ENCODE measurements around the gene MOB2. TPM values are rescaled to one million over a fixed set of nuclear protein-coding genes. Genes with fewer than 3 reads are reported as not detected.

MOB2 gene
- polyA plus RNA-seq, 1 experiment, result 61.3 TPM

DNA sequence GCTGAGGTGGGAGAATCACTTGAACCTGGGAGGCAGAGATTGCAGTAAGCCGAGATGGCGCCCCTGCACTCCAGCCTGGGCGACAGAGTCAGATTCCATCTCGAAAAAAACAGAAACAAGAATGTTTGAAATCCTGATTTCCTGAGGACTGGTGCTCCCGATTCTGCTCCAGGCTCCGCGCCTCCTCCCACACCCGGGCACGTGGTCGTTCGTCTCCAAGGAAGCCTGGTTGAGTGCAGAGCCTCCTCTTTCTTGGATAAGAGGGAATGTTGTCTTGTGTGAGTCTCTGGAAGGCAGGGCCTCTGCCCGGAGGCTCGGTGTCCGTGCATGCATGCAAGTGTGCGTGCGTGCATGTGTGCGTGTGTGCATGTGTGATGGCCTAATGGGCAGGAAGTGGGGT lies 66.8 kb downstream of the MOB2 start:
- H3K36me3 ChIP-seq (ENCODE audit: control insufficient read depth, insufficient read depth, low read length), result no peaks in the 10 kb centered on the region
- ChIA-PET CTCF (no interaction called here), POLR2A (no interaction called here)
- TF ChIP-seq, protein P1, sequence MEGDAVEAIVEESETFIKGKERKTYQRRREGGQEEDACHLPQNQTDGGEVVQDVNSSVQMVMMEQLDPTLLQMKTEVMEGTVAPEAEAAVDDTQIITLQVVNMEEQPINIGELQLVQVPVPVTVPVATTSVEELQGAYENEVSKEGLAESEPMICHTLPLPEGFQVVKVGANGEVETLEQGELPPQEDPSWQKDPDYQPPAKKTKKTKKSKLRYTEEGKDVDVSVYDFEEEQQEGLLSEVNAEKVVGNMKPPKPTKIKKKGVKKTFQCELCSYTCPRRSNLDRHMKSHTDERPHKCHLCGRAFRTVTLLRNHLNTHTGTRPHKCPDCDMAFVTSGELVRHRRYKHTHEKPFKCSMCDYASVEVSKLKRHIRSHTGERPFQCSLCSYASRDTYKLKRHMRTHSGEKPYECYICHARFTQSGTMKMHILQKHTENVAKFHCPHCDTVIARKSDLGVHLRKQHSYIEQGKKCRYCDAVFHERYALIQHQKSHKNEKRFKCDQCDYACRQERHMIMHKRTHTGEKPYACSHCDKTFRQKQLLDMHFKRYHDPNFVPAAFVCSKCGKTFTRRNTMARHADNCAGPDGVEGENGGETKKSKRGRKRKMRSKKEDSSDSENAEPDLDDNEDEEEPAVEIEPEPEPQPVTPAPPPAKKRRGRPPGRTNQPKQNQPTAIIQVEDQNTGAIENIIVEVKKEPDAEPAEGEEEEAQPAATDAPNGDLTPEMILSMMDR (IDR thresholded peaks at IDR 0.05; ENCODE audit: insufficient read depth, low read depth, low read length), result no peak
- H3K4me3 ChIP-seq (ENCODE audit: low read depth, low read length), result no peak overlapping the region
- no peak for DNase-seq (ENCODE audit: low read depth)
- H3K27me3 ChIP-seq (ENCODE audit: control insufficient read depth, insufficient read depth, low read length), result no peaks in the 10 kb centered on the region

Other genes with a start within 250 kb of the MOB2 start
- gene TOLLIP, start 177.1 kb downstream of the MOB2 start, polyA plus RNA-seq (2011; rRNA removed), result 19.7 and 38.3 TPM in 2 replicates
- 0.18 and 0.28 TPM in 2 replicates for gene BRSK2, start 96.8 kb downstream of the MOB2 start, polyA plus RNA-seq (2011; rRNA removed)
- gene DUSP8, start 85.5 kb upstream of the MOB2 start, polyA plus RNA-seq (2011; rRNA removed), result 1.9 and 3.4 TPM in 2 replicates
- gene KRTAP5-1, start 98.5 kb upstream of the MOB2 start, polyA plus RNA-seq (2011; rRNA removed), result not detected in 2 replicates
- gene KRTAP5-2, start 111.5 kb upstream of the MOB2 start, polyA plus RNA-seq (2011; rRNA removed), result not detected in 2 replicates
- gene KRTAP5-3, start 121.7 kb upstream of the MOB2 start, polyA plus RNA-seq (2011; rRNA removed), result not detected in 2 replicates
- gene KRTAP5-4, start 135.4 kb upstream of the MOB2 start, polyA plus RNA-seq (2011; rRNA removed), result not detected in 2 replicates
- not detected in 2 replicates for gene KRTAP5-5, start 143.0 kb upstream of the MOB2 start, polyA plus RNA-seq (2011; rRNA removed)
- not detected in 2 replicates for gene KRTAP5-6, start 210.4 kb upstream of the MOB2 start, polyA plus RNA-seq (2011; rRNA removed)

Data from BJ (cell line).